Epithelial cell of proximal tubule (primary cell): ENCODE measurements around the gene DHRSX. TPM values are rescaled to one million over a fixed set of nuclear protein-coding genes. Genes with fewer than 3 reads are reported as not detected.
"Not testable (repeated sequence)": the region's sequence is repeated elsewhere in the genome, so short reads cannot be mapped to it uniquely, and the experiment has no call there.

Experiments used
- DNase-seq: peaks from one replicate; pipeline ENCODE4 v3.0.0-alpha.2; 2011; ENCODE audit warnings: low read depth
- H3K4me3 ChIP-seq: 2 replicates; pipeline ENCODE4 v1.5.1; 2011; ENCODE audit warnings: low read depth, mild to moderate bottlenecking, low read length
- total RNA-seq: library from RNA; depleted of rRNA; stranded (reverse); fragments of >200 nt; gene quantifications from 2 replicates; pipeline ENCODE4 v1.2.3, GENCODE V29; 2015
- TF ChIP-seq, protein P1 (sequence below): conservative IDR thresholded peaks from 2 replicates; pipeline ENCODE4 v1.5.1; 2012; ENCODE audit warnings: low read depth, mild to moderate bottlenecking, low read length

Gene DHRSX
- total RNA-seq, 1 donor from 2014 or later, result 22.8 TPM

- DNase-seq, result no peak
- H3K4me3 ChIP-seq, result no peak overlapping the region
- TF ChIP-seq, protein P1, sequence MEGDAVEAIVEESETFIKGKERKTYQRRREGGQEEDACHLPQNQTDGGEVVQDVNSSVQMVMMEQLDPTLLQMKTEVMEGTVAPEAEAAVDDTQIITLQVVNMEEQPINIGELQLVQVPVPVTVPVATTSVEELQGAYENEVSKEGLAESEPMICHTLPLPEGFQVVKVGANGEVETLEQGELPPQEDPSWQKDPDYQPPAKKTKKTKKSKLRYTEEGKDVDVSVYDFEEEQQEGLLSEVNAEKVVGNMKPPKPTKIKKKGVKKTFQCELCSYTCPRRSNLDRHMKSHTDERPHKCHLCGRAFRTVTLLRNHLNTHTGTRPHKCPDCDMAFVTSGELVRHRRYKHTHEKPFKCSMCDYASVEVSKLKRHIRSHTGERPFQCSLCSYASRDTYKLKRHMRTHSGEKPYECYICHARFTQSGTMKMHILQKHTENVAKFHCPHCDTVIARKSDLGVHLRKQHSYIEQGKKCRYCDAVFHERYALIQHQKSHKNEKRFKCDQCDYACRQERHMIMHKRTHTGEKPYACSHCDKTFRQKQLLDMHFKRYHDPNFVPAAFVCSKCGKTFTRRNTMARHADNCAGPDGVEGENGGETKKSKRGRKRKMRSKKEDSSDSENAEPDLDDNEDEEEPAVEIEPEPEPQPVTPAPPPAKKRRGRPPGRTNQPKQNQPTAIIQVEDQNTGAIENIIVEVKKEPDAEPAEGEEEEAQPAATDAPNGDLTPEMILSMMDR, result no peak
These were observed 76.9 kb downstream of the DHRSX start for GRCh38 chrX:2423899-2424298.

GRCh38 chrX:2423282-2423681, 77.5 kb downstream of the DHRSX start:
- no peak for DNase-seq
- no peak overlapping the region for H3K4me3 ChIP-seq
- TF ChIP-seq, protein P1, result no peak

DNA sequence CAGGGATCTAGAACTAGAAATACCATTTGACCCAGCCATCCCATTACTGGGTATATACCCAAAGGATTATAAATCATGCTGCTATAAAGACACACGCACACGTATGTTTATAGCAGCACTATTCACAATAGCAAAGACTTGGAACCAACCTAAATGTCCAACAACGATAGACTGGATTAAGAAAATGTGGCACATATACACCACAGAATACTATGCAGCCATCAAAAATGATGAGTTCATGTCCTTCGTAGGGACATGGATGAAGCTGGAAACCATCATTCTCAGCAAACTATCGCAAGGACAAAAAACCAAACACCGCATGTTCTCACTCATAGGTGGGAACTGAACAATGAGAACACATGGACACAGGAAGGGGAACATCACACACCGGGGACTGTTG, 81.4 kb downstream of the DHRSX start:
- not testable (repeated sequence) for H3K4me3 ChIP-seq, DNase-seq

DNA sequence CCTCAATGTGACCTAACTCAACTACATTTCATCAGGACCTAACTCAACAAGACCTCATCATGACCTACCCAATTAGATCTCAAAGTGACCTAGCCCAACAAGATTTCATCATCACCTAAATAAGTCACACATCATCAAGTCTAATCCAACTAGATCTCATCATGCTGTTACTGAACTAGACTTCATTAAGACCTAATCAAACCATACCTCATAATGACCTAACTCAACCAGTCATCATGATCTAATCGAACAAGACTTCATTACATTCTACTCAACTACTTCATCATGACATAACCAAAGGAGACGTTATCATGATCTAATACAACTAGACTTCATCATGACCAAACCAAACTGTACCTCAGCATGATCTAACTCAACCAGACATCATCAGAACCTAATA, 82.8 kb downstream of the DHRSX start:
- TF ChIP-seq, protein P1, result no peak
- H3K4me3 ChIP-seq, result no peak overlapping the region
- no peak for DNase-seq

- H3K4me3 ChIP-seq, result no peak overlapping the region
- TF ChIP-seq, protein P1, result no peak
These were observed 83.7 kb downstream of the DHRSX start for GRCh38 chrX:2416851-2417604.

DNA sequence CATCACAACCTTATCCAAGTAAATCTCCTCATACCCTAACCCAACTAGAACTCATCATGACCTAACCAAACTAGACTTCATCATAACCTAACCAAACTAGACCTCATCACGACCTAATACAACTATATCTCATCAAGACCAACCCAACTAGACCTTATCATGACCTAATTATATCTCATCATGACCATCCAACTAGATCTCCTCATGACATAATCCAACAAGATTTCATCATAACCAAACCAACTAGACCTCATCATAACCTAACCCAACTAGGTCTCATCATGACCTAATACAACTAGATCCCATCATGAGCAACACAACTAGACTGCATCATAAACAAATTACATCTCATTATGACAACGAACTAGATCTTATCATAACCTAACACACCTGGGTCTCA, 86.4 kb downstream of the DHRSX start:
- TF ChIP-seq, protein P1, result no peak
- no peak for DNase-seq
- no peak overlapping the region for H3K4me3 ChIP-seq

More at GRCh38 chrX:2416851-2417604, 83.7 kb downstream of the DHRSX start:
- DNase-seq, result no peak

GRCh38 chrX:2413969-2414368, 86.8 kb downstream of the DHRSX start:
- TF ChIP-seq, protein P1, result no peak
- no peak for DNase-seq
- H3K4me3 ChIP-seq, result no peak overlapping the region
